ENCODE results near the gene LARGE2.

The LARGE2 gene

GRCh38 chr11:45917623-45918330, 4.7 kb upstream of the LARGE2 start, which contains the start of gene PEX16:
PEX16 (minus strand) TSS chr11:45917877; CDS start chr11:45917811, 66 bp downstream.
- H3K36me3 Mint-ChIP-seq (ENCODE audit: low read depth): peaks cover 8% of the 10 kb centered on the region

GRCh38 chr11:45918331-45918941, 4.0 kb upstream of the LARGE2 start:
- Mint-ChIP-seq H3K27ac (peak overlapping the region; percentile 96), H3K27me3 (ENCODE audit: low read depth) (peaks cover 16% of the 10 kb centered on the region), H3K4me1 (ENCODE audit: low read depth) (peaks cover 16% of the 10 kb centered on the region), H3K9me3 (no peaks in the 10 kb centered on the region), H3K4me3 (peak overlapping the region; percentile 86), H3K36me3 (ENCODE audit: low read depth) (peaks cover 8% of the 10 kb centered on the region)

More at GRCh38 chr11:45917623-45918330, 4.7 kb upstream of the LARGE2 start, which contains the start of gene PEX16:
- Mint-ChIP-seq H3K9me3 (no peaks in the 10 kb centered on the region), H3K4me1 (ENCODE audit: low read depth) (peaks cover 13% of the 10 kb centered on the region), H3K4me3 (peak within 1 kb of the TSS; percentile 86), H3K27ac (peak within 1 kb of the TSS; percentile 96), H3K27me3 (ENCODE audit: low read depth) (peaks cover 12% of the 10 kb centered on the region)

GRCh38 chr11:45918962-45919675, 3.3 kb upstream of the LARGE2 start:
- peaks cover 16% of the 10 kb centered on the region for H3K4me1 Mint-ChIP-seq (ENCODE audit: low read depth)
- H3K4me3 Mint-ChIP-seq: peak overlapping the region; percentile 86
- H3K27me3 Mint-ChIP-seq (ENCODE audit: low read depth): peaks cover 21% of the 10 kb centered on the region
- H3K27ac Mint-ChIP-seq: peak overlapping the region; percentile 96
- H3K36me3 Mint-ChIP-seq (ENCODE audit: low read depth): peaks cover 8% of the 10 kb centered on the region
- no peaks in the 10 kb centered on the region for H3K9me3 Mint-ChIP-seq

- H3K4me3 Mint-ChIP-seq: peak overlapping the region; percentile 86
- no peak overlapping the region for H3K27ac Mint-ChIP-seq
- peaks cover 7% of the 10 kb centered on the region for H3K36me3 Mint-ChIP-seq (ENCODE audit: low read depth)
- no peaks in the 10 kb centered on the region for H3K9me3 Mint-ChIP-seq
- peaks cover 17% of the 10 kb centered on the region for H3K4me1 Mint-ChIP-seq (ENCODE audit: low read depth)
- peaks cover 29% of the 10 kb centered on the region for H3K27me3 Mint-ChIP-seq (ENCODE audit: low read depth)
Observed at GRCh38 chr11:45919806-45920530, 2.5 kb upstream of the LARGE2 start.

- Mint-ChIP-seq H3K27me3 (ENCODE audit: low read depth) (peaks cover 31% of the 10 kb centered on the region), H3K27ac (no peak overlapping the region), H3K4me3 (peak overlapping the region; percentile 58), H3K36me3 (ENCODE audit: low read depth) (peaks cover 7% of the 10 kb centered on the region), H3K4me1 (ENCODE audit: low read depth) (peaks cover 17% of the 10 kb centered on the region), H3K9me3 (no peaks in the 10 kb centered on the region)
Observed at GRCh38 chr11:45920531-45921477, 1.7 kb upstream of the LARGE2 start.

GRCh38 chr11:45921561-45922424, 663 bp upstream of the LARGE2 start:
- Mint-ChIP-seq H3K9me3 (no peaks in the 10 kb centered on the region), H3K4me1 (ENCODE audit: low read depth) (peaks cover 9% of the 10 kb centered on the region), H3K27ac (no peak overlapping the region)

GRCh38 chr11:45924036-45924915, 1.8 kb downstream of the LARGE2 start:
- Mint-ChIP-seq H3K9me3 (no peaks in the 10 kb centered on the region), H3K27me3 (ENCODE audit: low read depth) (peaks cover 31% of the 10 kb centered on the region), H3K4me1 (ENCODE audit: low read depth) (peaks cover 6% of the 10 kb centered on the region), H3K27ac (peak overlapping the region; percentile 11), H3K4me3 (peak overlapping the region; percentile 42), H3K36me3 (ENCODE audit: low read depth) (peaks cover 3% of the 10 kb centered on the region)

More at GRCh38 chr11:45921561-45922424, 663 bp upstream of the LARGE2 start:
- peak overlapping the region; percentile 58 for H3K4me3 Mint-ChIP-seq
- H3K36me3 Mint-ChIP-seq (ENCODE audit: low read depth): peaks cover 3% of the 10 kb centered on the region
- peaks cover 31% of the 10 kb centered on the region for H3K27me3 Mint-ChIP-seq (ENCODE audit: low read depth)

- peaks cover 3% of the 10 kb centered on the region for H3K36me3 Mint-ChIP-seq (ENCODE audit: low read depth)
- peaks cover 31% of the 10 kb centered on the region for H3K27me3 Mint-ChIP-seq (ENCODE audit: low read depth)
- no peak overlapping the region for H3K27ac Mint-ChIP-seq
- H3K9me3 Mint-ChIP-seq: no peaks in the 10 kb centered on the region
- peaks cover 9% of the 10 kb centered on the region for H3K4me1 Mint-ChIP-seq (ENCODE audit: low read depth)
- no peak overlapping the region for H3K4me3 Mint-ChIP-seq
Observed at GRCh38 chr11:45924927-45925326, 2.5 kb downstream of the LARGE2 start.

- Mint-ChIP-seq H3K4me1 (ENCODE audit: low read depth) (peaks cover 16% of the 10 kb centered on the region), H3K4me3 (no peak overlapping the region), H3K36me3 (ENCODE audit: low read depth) (peaks cover 6% of the 10 kb centered on the region), H3K9me3 (no peaks in the 10 kb centered on the region), H3K27ac (no peak overlapping the region), H3K27me3 (ENCODE audit: low read depth) (peaks cover 31% of the 10 kb centered on the region)
Observed at GRCh38 chr11:45925550-45925949, 3.1 kb downstream of the LARGE2 start.

GRCh38 chr11:45926001-45926401, 3.5 kb downstream of the LARGE2 start:
- H3K4me1 Mint-ChIP-seq (ENCODE audit: low read depth): peaks cover 17% of the 10 kb centered on the region
- H3K9me3 Mint-ChIP-seq: no peaks in the 10 kb centered on the region
- no peak overlapping the region for H3K27ac Mint-ChIP-seq
- peaks cover 27% of the 10 kb centered on the region for H3K27me3 Mint-ChIP-seq (ENCODE audit: low read depth)
- no peak overlapping the region for H3K4me3 Mint-ChIP-seq
- peaks cover 6% of the 10 kb centered on the region for H3K36me3 Mint-ChIP-seq (ENCODE audit: low read depth)

GRCh38 chr11:45926536-45927331, 4.3 kb downstream of the LARGE2 start:
- peaks cover 18% of the 10 kb centered on the region for H3K4me1 Mint-ChIP-seq (ENCODE audit: low read depth)
- no peaks in the 10 kb centered on the region for H3K9me3 Mint-ChIP-seq
- H3K27ac Mint-ChIP-seq: no peak overlapping the region
- H3K36me3 Mint-ChIP-seq (ENCODE audit: low read depth): peaks cover 7% of the 10 kb centered on the region
- H3K27me3 Mint-ChIP-seq (ENCODE audit: low read depth): peaks cover 20% of the 10 kb centered on the region
- H3K4me3 Mint-ChIP-seq: no peak overlapping the region

Measured in T-helper 1 cell treated with Interleukin-12 subunit alpha and Interleukin-12 subunit beta and Interleukin-4 antibody, amounts not matched to agents 30 μg/mL and 1 μg/mL, for 36 hours (primary cell).